IMR-90 (cell line): ENCODE data around the gene TFEB. TPM values are rescaled to one million over a fixed set of nuclear protein-coding genes. Genes with fewer than 3 reads are reported as not detected.

Experiments
- ATAC-seq: fragments of 200-7000 bp; cut with Tn5 transposase; 2 replicates; pipeline ENCODE4 v1.9.1; 2020; ENCODE audit warnings: low read depth, mild to moderate bottlenecking, moderate library complexity
- BruUV-seq: library from RNA; stranded (reverse); fragments of 400-500 nt; replicated peaks from 2 replicates; lab custom pipeline; 2021; lab: Mats Ljungman, UMichigan
- CTCF ChIA-PET: fragments of 300-600 bp; formaldehyde crosslinking; extraction: SDS; loops from one replicate; lab custom pipeline; 2021; ENCODE audit warnings: antibody characterized with exemption; lab: Yijun Ruan, JAX
- POLR2A ChIA-PET: fragments of 300-600 bp; sonication (Branson Sonifier 250); formaldehyde crosslinking; loops from one replicate; lab custom pipeline; 2022; ENCODE audit warnings: antibody characterized with exemption; ENCODE audit not compliant: unreplicated experiment; lab: Charles Lee
- DNase-seq: peaks from one replicate; pipeline ENCODE4 v3.0.0; 2013
- H2AFZ ChIP-seq: replicated peaks from 2 replicates; pipeline ENCODE3; 2013; ENCODE audit warnings: low read length, mild to moderate bottlenecking; ENCODE audit not compliant: poor library complexity
- H2AK5ac ChIP-seq: 2 replicates; pipeline ENCODE4 v1.6.1; 2013; ENCODE audit warnings: low read depth, low read length, inconsistent platforms
- H2AK9ac ChIP-seq: replicated peaks from 2 replicates; pipeline ENCODE3; 2013; ENCODE audit warnings: mild to moderate bottlenecking, low read depth, low read length, moderate library complexity; ENCODE audit not compliant: poor library complexity
- H2BK120ac ChIP-seq: 2 replicates; pipeline ENCODE4 v1.6.1; 2013; ENCODE audit warnings: low read depth, low read length, inconsistent platforms
- H2BK15ac ChIP-seq: 3 replicates; pipeline ENCODE4 v1.6.1; 2013; ENCODE audit warnings: low read depth, low read length, inconsistent platforms
- H2BK20ac ChIP-seq: 2 replicates; pipeline ENCODE4 v1.6.1; 2013; ENCODE audit warnings: low read depth, mild to moderate bottlenecking, inconsistent platforms, low read length, moderate library complexity
- H2BK5ac ChIP-seq: 2 replicates; pipeline ENCODE4 v1.6.1; 2013; ENCODE audit warnings: mild to moderate bottlenecking, low read depth, low read length, inconsistent platforms; ENCODE audit not compliant: poor library complexity, severe bottlenecking
- H3K14ac ChIP-seq: replicated peaks from 2 replicates; pipeline ENCODE4 v1.6.1; 2013; ENCODE audit warnings: low read depth, low read length, inconsistent platforms
- H3K18ac ChIP-seq: 2 replicates; pipeline ENCODE4 v1.6.1; 2013; ENCODE audit warnings: low read depth, low read length, control low read depth
- H3K23ac ChIP-seq: 2 replicates; pipeline ENCODE4 v1.6.1; 2013; ENCODE audit warnings: low read depth, low read length, inconsistent platforms
- H3K27ac ChIP-seq: 2 replicates; pipeline ENCODE4 v1.5.1; 2013; ENCODE audit warnings: mild to moderate bottlenecking, control low read depth, low read length; ENCODE audit not compliant: insufficient read depth
- H3K27me3 ChIP-seq: 2 replicates; pipeline ENCODE4 v1.6.1; 2013; ENCODE audit warnings: low read length; ENCODE audit not compliant: control insufficient read depth, insufficient read depth
- H3K36me3 ChIP-seq: 2 replicates; pipeline ENCODE4 v1.6.1; 2013; ENCODE audit warnings: low read length, mixed read lengths; ENCODE audit not compliant: control insufficient read depth, insufficient read depth
- H3K4ac ChIP-seq: 2 replicates; pipeline ENCODE4 v1.6.1; 2013; ENCODE audit warnings: low read depth, low read length, inconsistent platforms
- H3K4me1 ChIP-seq: 2 replicates; pipeline ENCODE4 v1.6.1; 2013; ENCODE audit warnings: low read length, mixed read lengths; ENCODE audit not compliant: control insufficient read depth, insufficient read depth
- H3K4me2 ChIP-seq: 2 replicates; pipeline ENCODE4 v1.6.1; 2013; ENCODE audit warnings: low read depth, mild to moderate bottlenecking, control low read depth, low read length, moderate library complexity
- H3K4me3 ChIP-seq: 2 replicates; pipeline ENCODE4 v1.5.1; 2013; ENCODE audit warnings: low read depth, mild to moderate bottlenecking, control low read depth, low read length, moderate library complexity; ENCODE audit not compliant: insufficient read depth
- H3K56ac ChIP-seq: 2 replicates; pipeline ENCODE4 v1.6.1; 2013; ENCODE audit warnings: low read length, inconsistent platforms; ENCODE audit not compliant: insufficient read depth; ENCODE audit errors: extremely low read depth
- H3K79me1 ChIP-seq, 2 experiments: 2 replicates each; pipeline ENCODE4 v1.6.1; 2013; ENCODE audit warnings: low read length in 2 of 2, inconsistent platforms in 1 of 2, low read depth in 1 of 2
- H3K9ac ChIP-seq: 2 replicates; pipeline ENCODE4 v1.6.1; 2013; ENCODE audit warnings: low read depth, low read length, control low read depth
- H3K9me1 ChIP-seq: 2 replicates; pipeline ENCODE4 v1.6.1; 2013; ENCODE audit warnings: low read length, inconsistent platforms; ENCODE audit not compliant: insufficient read depth
- H3K9me3 ChIP-seq: 2 replicates; pipeline ENCODE4 v1.6.1; 2013; ENCODE audit warnings: low read length; ENCODE audit not compliant: control insufficient read depth, insufficient read depth
- H4K20me1 ChIP-seq: 2 replicates; pipeline ENCODE4 v1.6.1; 2013; ENCODE audit warnings: low read length, inconsistent platforms; ENCODE audit not compliant: insufficient read depth
- H4K5ac ChIP-seq: 2 replicates; pipeline ENCODE4 v1.6.1; 2013; ENCODE audit warnings: mild to moderate bottlenecking, low read depth, low read length, control low read depth
- H4K8ac ChIP-seq, 2 experiments: 2 replicates each; pipeline ENCODE4 v1.6.1; 2013; ENCODE audit warnings: low read depth in 2 of 2, low read length in 2 of 2, control low read depth in 1 of 2, inconsistent platforms in 1 of 2
- H4K91ac ChIP-seq: 2 replicates; pipeline ENCODE4 v1.6.1; 2013; ENCODE audit warnings: low read depth, low read length, inconsistent platforms; ENCODE audit not compliant: insufficient read depth
- BHLHE40 ChIP-seq: fragments of 150-350 bp; IDR thresholded peaks from 2 replicates; pipeline ENCODE4 v1.6.1; 2016; ENCODE audit warnings: mild to moderate bottlenecking, low read depth, low read length
- CEBPB ChIP-seq: IDR thresholded peaks from 2 replicates; pipeline ENCODE4 v1.6.1; 2012; ENCODE audit warnings: low read depth, low read length, improper control_type of control experiment
- CHD1 ChIP-seq: IDR thresholded peaks from 2 replicates; pipeline ENCODE4 v1.6.1; 2012; ENCODE audit warnings: low read depth, low read length, improper control_type of control experiment
- CTCF ChIP-seq: conservative IDR thresholded peaks from 2 replicates; pipeline ENCODE4 v1.5.1; 2012; ENCODE audit warnings: mild to moderate bottlenecking, low read depth, low read length, improper control_type of control experiment
- ELK1 ChIP-seq: fragments of 150-350 bp; IDR thresholded peaks from 2 replicates; pipeline ENCODE4 v1.6.1; 2016; ENCODE audit warnings: low read depth, mild to moderate bottlenecking, low read length, moderate library complexity, borderline replicate concordance
- FOS ChIP-seq: fragments of 150-350 bp; IDR thresholded peaks from 2 replicates; pipeline ENCODE4 v1.6.1; 2016; ENCODE audit warnings: low read depth, low read length
- MAZ ChIP-seq: IDR thresholded peaks from 2 replicates; pipeline ENCODE4 v1.6.1; 2012; ENCODE audit warnings: low read depth, mild to moderate bottlenecking, low read length, improper control_type of control experiment, moderate library complexity, borderline replicate concordance
- MXI1 ChIP-seq: IDR thresholded peaks from 2 replicates; pipeline ENCODE4 v1.6.1; 2012; ENCODE audit warnings: low read depth, mild to moderate bottlenecking, low read length, moderate library complexity, borderline replicate concordance
- NFE2L2 ChIP-seq: fragments of 150-350 bp; IDR thresholded peaks from 2 replicates; pipeline ENCODE4 v1.6.1; 2016; ENCODE audit warnings: low read depth, mild to moderate bottlenecking, low read length
- RAD21 ChIP-seq: IDR thresholded peaks from 2 replicates; pipeline ENCODE4 v1.6.1; 2012; ENCODE audit warnings: low read length, improper control_type of control experiment
- RCOR1 ChIP-seq: IDR thresholded peaks from 2 replicates; pipeline ENCODE4 v1.6.1; 2012; ENCODE audit warnings: mild to moderate bottlenecking, low read length, improper control_type of control experiment; ENCODE audit not compliant: insufficient replicate concordance
- RFX5 ChIP-seq: IDR thresholded peaks from 2 replicates; pipeline ENCODE4 v1.8.0; 2012; ENCODE audit warnings: low read depth, mild to moderate bottlenecking, low read length, moderate library complexity
- SMC3 ChIP-seq: fragments of 150-350 bp; IDR thresholded peaks from 2 replicates; pipeline ENCODE4 v1.6.1; 2016; ENCODE audit warnings: low read depth, mild to moderate bottlenecking, antibody characterized with exemption, low read length, moderate library complexity
- WGBS, 2 experiments: methylation state at CpG; one replicate each; pipeline versions ENCODE4 v1.1.5 to v1.1.7; 2013; ENCODE audit warnings: missing lambda C conversion rate in 2 of 2; ENCODE audit not compliant: insufficient read length in 1 of 2; ENCODE audit errors: extremely low coverage in 2 of 2; 5-methylcytosine and 5-hydroxymethylcytosine counted together
- dilution Hi-C: fragments of 300-500 bp; cut with HindIII; formaldehyde crosslinking; loops from one replicate; pipeline ENCODE4 v1.14.3; 2018; ENCODE audit warnings: low sequenced_read_pairs; ENCODE audit not compliant: unreplicated experiment
- in situ Hi-C: fragments of 300-500 bp; cut with MboI; formaldehyde crosslinking; loops from 3 replicates; pipeline ENCODE4 v1.14.3; 2019; ENCODE audit warnings: low sequenced_read_pairs, inconsistent platforms, mixed read lengths
- intact Hi-C: fragments of 100-400 bp; cut with micrococcal nuclease; formaldehyde crosslinking; loops from 2 replicates; pipeline ENCODE4 v1.10.0; 2022
- polyA plus RNA-seq, 3 experiments: library from polyadenylated mRNA; depleted of rRNA; stranded (reverse); fragments of >200 nt; gene quantifications; 2 replicates each; pipeline ENCODE4 v1.2.3, GENCODE V29; 2012; ENCODE audit warnings: low replicate concordance in 1 of 3
- total RNA-seq: library from RNA; depleted of rRNA; stranded (reverse); fragments of >200 nt; gene quantifications from 2 replicates; pipeline ENCODE4 v1.2.3, GENCODE V29; 2012

The TFEB gene
- total and polyA plus RNA-seq, 2 of the 4 experiments (the other 2 are of a cell fraction) = 4.5 to 4.9 TPM

- H3K18ac ChIP-seq = no peak overlapping the region
- CTCF ChIA-PET = no interaction called here
Measured at GRCh38 chr6:41709375-41709774, 26.0 kb downstream of the TFEB start.

More at GRCh38 chr6:41709375-41709774, 26.0 kb downstream of the TFEB start:
- Histone ChIP-seq H2BK15ac (no peak overlapping the region), H4K91ac (no peak overlapping the region), H3K4ac (no peak overlapping the region), H2BK120ac (no peak overlapping the region), H3K79me1 (0 out of 4 replicates have a peak, but pooled peaks cover 0 to 3% of the 10 kb centered on the region in 2 experiments), H2AK5ac (no peak overlapping the region), H2BK5ac (peak overlapping the region; percentile 35), H3K4me1 (peaks cover 27% of the 10 kb centered on the region), H3K9me1 (peaks cover 11% of the 10 kb centered on the region), H3K9ac (no peak overlapping the region), H4K8ac (no peak overlapping the region), H3K9me3 (no peaks in the 10 kb centered on the region), H4K5ac (no peak overlapping the region), H3K4me2 (no peak overlapping the region), H3K27me3 (no peaks in the 10 kb centered on the region), H3K14ac (no peak overlapping the region), H2AK9ac (no peak overlapping the region), H2BK20ac (no peak overlapping the region), H2AFZ (no peak overlapping the region), H3K23ac (no peak overlapping the region), H3K36me3 (no peaks in the 10 kb centered on the region), H3K56ac (no peak overlapping the region), H3K4me3 (no peak overlapping the region), H3K27ac (no peak overlapping the region), H4K20me1 (peaks cover 8% of the 10 kb centered on the region; the same call in 1 of the 2 replicates)
- 40% methylated on average over 1 of the region's 2 CpGs; no CpG with 5 or more reads in 1 of the 2 experiments for WGBS, 2 experiments
- DNase-seq (no peak), ATAC-seq (no peak)
- BruUV-seq = no TSS peak
- dilution Hi-C loops (no loop called here), intact Hi-C loops (no loop called here), in situ Hi-C loops (no loop called here)
- POLR2A ChIA-PET = no interaction called here
- TF ChIP-seq SMC3 (no peak), FOS (no peak), NFE2L2 (no peak), MAZ (no peak), ELK1 (no peak), CTCF (no peak), BHLHE40 (no peak), MXI1 (no peak), CEBPB (no peak), RCOR1 (no peak), RFX5 (no peak), CHD1 (no peak), RAD21 (no peak)
